SK-N-SH treated with all-trans-retinoic acid at 6 μM for 48 hours (cell line): ENCODE measurements around the gene ACE.

Experiments
- ATAC-seq: fragments of 200-7000 bp; cut with Tn5 transposase; 3 replicates; pipeline ENCODE4 v1.9.1; 2020; ENCODE audit warnings: mild to moderate bottlenecking, moderate library complexity
- BACH2 ChIP-seq: fragments of 250-450 bp; sonication (Bioruptor Pico); IDR thresholded peaks from 2 replicates; pipeline ENCODE4 v1.9.0; 2021; ENCODE audit warnings: mild to moderate bottlenecking, borderline replicate concordance
- CREB5 ChIP-seq: fragments of 250-450 bp; sonication (Bioruptor Pico); IDR thresholded peaks from 2 replicates; pipeline ENCODE4 v1.5.1; 2020; ENCODE audit warnings: low read depth, mild to moderate bottlenecking, moderate library complexity
- ESRRG ChIP-seq: fragments of 250-450 bp; sonication (Bioruptor Pico); IDR thresholded peaks from 2 replicates; pipeline ENCODE4 v1.6.1; 2021; ENCODE audit warnings: mild to moderate bottlenecking
- GLIS3 ChIP-seq: fragments of 250-450 bp; sonication (Bioruptor Pico); IDR thresholded peaks from 2 replicates; pipeline ENCODE4 v1.5.0; 2020; ENCODE audit warnings: mild to moderate bottlenecking, moderate library complexity
- ISL1 ChIP-seq: fragments of 250-450 bp; sonication (Bioruptor Pico); IDR thresholded peaks from 2 replicates; pipeline ENCODE4 v2.1.2; 2022; ENCODE audit warnings: mild to moderate bottlenecking, moderate library complexity
- OSR1 ChIP-seq: fragments of 250-450 bp; sonication (Bioruptor Pico); IDR thresholded peaks from 2 replicates; pipeline ENCODE4 v1.8.0; 2022; ENCODE audit warnings: moderate library complexity, mild to moderate bottlenecking, inconsistent platforms
- PATZ1 ChIP-seq: fragments of 250-450 bp; sonication (Bioruptor Pico); IDR thresholded peaks from 2 replicates; pipeline ENCODE4 v1.8.0; 2020; ENCODE audit warnings: mild to moderate bottlenecking, moderate library complexity, borderline replicate concordance
- POU6F1 ChIP-seq: fragments of 250-450 bp; sonication (Bioruptor Pico); IDR thresholded peaks from 2 replicates; pipeline ENCODE4 v1.8.0; 2021; ENCODE audit warnings: low read depth, mild to moderate bottlenecking, moderate library complexity, borderline replicate concordance
- PPARA ChIP-seq: fragments of 250-450 bp; sonication (Bioruptor Pico); IDR thresholded peaks from 2 replicates; pipeline ENCODE4 v1.5.0; 2020; ENCODE audit warnings: mild to moderate bottlenecking, borderline replicate concordance
- RARB ChIP-seq: fragments of 250-450 bp; sonication (Bioruptor Pico); IDR thresholded peaks from 2 replicates; pipeline ENCODE4 v1.8.0; 2021; ENCODE audit warnings: mild to moderate bottlenecking, moderate library complexity
- SNAI2 ChIP-seq: fragments of 250-450 bp; sonication (Bioruptor Pico); IDR thresholded peaks from 2 replicates; pipeline ENCODE4 v1.5.0; 2020; ENCODE audit warnings: mild to moderate bottlenecking, moderate library complexity
- TCF4 ChIP-seq: fragments of 250-450 bp; sonication (Bioruptor Pico); IDR thresholded peaks from 2 replicates; pipeline ENCODE4 v1.8.0; 2021; ENCODE audit warnings: mild to moderate bottlenecking, moderate library complexity, borderline replicate concordance
- TSHZ2 ChIP-seq: fragments of 250-450 bp; sonication (Bioruptor Pico); IDR thresholded peaks from 2 replicates; pipeline ENCODE4 v1.5.0; 2020; ENCODE audit warnings: mild to moderate bottlenecking, moderate library complexity
- ZC3H10 ChIP-seq: fragments of 250-450 bp; sonication (Bioruptor Pico); IDR thresholded peaks from 2 replicates; pipeline ENCODE4 v1.5.1; 2021; ENCODE audit warnings: mild to moderate bottlenecking, moderate library complexity
- ZFP3 ChIP-seq: fragments of 250-450 bp; sonication (Bioruptor Pico); IDR thresholded peaks from 2 replicates; pipeline ENCODE4 v1.5.0; 2020; ENCODE audit warnings: mild to moderate bottlenecking, moderate library complexity
- ZFP30 ChIP-seq: fragments of 450-650 bp; formaldehyde crosslinking; IDR thresholded peaks from 2 replicates; pipeline ENCODE4 v1.5.0; 2022; ENCODE audit warnings: mild to moderate bottlenecking, moderate library complexity
- ZNF565 ChIP-seq: fragments of 450-650 bp; formaldehyde crosslinking; conservative IDR thresholded peaks from 2 replicates; pipeline ENCODE4 v1.5.0; 2020; ENCODE audit warnings: low read depth, mild to moderate bottlenecking, moderate library complexity
- ZNF8 ChIP-seq: fragments of 450-650 bp; formaldehyde crosslinking; IDR thresholded peaks from 2 replicates; pipeline ENCODE4 v1.5.0; 2020; ENCODE audit warnings: mild to moderate bottlenecking, moderate library complexity

ACE gene

GRCh38 chr17:63494300-63494928 lies 17.6 kb downstream of the ACE start:
- TF ChIP-seq RARB (CRISPR knock-in tag) (no peak), ZC3H10 (CRISPR knock-in tag) (no peak), ISL1 (CRISPR knock-in tag) (no peak), PATZ1 (CRISPR knock-in tag) (no peak), ESRRG (CRISPR knock-in tag) (no peak), CREB5 (CRISPR knock-in tag) (no peak), OSR1 (no peak), POU6F1 (CRISPR knock-in tag) (no peak), GLIS3 (CRISPR knock-in tag) (no peak), ZNF565 (no peak)

GRCh38 chr17:63495491-63495890 lies 18.6 kb downstream of the ACE start:
- TF ChIP-seq RARB (CRISPR knock-in tag), result no peak
- no peak for TF ChIP-seq ZFP30 (CRISPR knock-in tag)
- ATAC-seq, result no peak

More at GRCh38 chr17:63494300-63494928, 17.6 kb downstream of the ACE start:
- ATAC-seq, result peak; percentile 18

- TF ChIP-seq OSR1 (no peak), POU6F1 (CRISPR knock-in tag) (no peak), BACH2 (CRISPR knock-in tag) (no peak), ISL1 (CRISPR knock-in tag) (no peak), ZFP3 (CRISPR knock-in tag) (no peak), SNAI2 (CRISPR knock-in tag) (no peak), TSHZ2 (CRISPR knock-in tag) (no peak), PPARA (no peak), TCF4 (no peak), PATZ1 (CRISPR knock-in tag) (no peak), ZNF565 (no peak), CREB5 (CRISPR knock-in tag) (no peak), ZFP30 (CRISPR knock-in tag) (no peak), ZC3H10 (CRISPR knock-in tag) (no peak), GLIS3 (CRISPR knock-in tag) (no peak), ZNF8 (no peak), RARB (CRISPR knock-in tag) (no peak)
- no peak for ATAC-seq
Measured at GRCh38 chr17:63496177-63496576, 19.3 kb downstream of the ACE start.
